Measurements from ENCODE around the gene ZMPSTE24.
"Not testable (repeated sequence)": the region's sequence is repeated elsewhere in the genome, so short reads cannot be mapped to it uniquely, and the experiment has no call there.

ZMPSTE24 gene

DNA sequence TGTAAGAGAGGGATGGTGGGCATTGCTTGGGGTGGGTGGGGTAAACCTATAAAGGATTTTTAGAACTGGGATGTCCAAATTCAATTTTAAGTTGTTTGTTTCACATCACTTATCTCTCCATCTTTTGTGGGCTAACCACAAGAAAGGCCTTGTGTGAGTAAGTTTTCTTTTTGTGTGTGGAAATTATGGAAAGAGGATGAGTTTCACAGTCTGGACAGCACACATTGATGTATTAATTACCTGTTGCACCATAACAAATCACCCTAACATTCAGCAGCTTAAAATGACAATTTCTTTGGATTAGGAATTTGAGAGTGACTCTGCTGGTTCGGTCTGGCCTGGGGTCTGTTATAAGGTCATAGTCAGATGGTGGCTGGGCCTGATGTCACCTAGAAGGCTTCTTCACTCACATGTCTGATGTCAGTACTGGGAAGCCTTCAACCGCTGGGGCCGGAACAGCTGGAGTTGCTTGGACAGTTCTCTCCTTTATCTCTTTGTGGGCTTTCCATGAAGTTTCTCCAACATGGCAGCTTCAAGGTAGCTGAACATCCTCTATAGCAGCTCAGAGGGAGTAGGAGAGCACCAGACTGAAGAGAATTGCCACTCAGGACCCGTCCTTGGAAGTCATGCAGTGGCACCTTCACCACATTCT lies 61.1 kb downstream of the ZMPSTE24 start:
- DNase-seq, result no peak

DNA sequence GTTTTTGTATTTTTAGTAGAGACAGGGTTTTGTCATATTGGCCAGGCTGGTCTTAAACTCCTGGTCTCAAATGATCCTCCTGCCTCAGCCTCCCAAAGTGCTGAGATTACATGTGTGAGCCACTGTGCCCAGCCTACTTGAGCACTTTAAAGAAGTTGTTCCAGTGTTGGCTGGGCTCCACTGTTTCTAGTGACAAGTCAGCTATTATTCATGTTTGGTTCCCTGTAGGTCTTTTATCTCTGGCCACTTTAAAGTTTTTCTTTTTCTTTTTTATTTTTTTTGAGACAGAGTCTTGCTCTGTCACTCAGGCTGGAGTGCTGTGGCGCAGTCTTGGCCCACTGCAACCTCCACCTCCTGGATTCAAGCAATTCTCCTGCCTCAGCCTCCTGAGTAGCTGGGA lies 73.4 kb downstream of the ZMPSTE24 start:
- not testable (repeated sequence) for DNase-seq

DNA sequence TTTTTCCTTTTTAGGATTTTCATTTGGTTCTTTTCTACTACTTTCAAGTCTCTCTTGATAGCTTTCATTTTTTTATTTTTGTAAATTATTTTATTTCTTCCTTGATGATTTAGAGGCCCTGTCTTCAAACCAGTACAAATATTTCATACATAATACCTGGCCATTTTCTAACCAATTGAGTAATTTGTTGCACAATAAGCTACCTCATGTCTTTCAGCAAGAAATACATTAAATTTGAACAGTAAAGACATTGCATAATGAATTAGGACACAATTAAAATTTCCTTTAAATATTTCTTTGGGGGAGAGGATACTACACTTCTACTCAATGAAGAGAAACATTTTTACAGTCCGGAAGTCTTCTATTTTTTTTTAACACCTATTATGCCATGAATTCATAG lies 74.7 kb downstream of the ZMPSTE24 start:
- DNase-seq, result no peak

DNA sequence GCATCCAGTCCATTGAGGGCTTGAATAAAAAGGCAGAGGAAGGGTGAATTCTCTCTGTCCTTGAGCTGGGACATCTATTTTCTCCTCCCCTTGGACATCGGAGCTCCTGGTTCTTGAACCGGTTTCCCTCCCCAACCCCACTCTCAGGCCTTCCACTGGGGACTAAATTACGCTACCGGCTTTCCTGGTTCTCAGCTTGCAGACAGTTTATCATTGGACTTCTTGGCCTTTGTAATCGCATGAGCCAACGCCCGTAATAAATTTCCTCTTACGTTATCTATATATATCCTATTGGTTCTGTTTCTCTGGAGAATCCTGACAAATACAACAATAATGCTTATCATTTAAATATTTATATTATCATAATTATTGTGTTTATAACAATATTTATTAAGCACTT lies 79.4 kb downstream of the ZMPSTE24 start:
- DNase-seq, result no peak

DNA sequence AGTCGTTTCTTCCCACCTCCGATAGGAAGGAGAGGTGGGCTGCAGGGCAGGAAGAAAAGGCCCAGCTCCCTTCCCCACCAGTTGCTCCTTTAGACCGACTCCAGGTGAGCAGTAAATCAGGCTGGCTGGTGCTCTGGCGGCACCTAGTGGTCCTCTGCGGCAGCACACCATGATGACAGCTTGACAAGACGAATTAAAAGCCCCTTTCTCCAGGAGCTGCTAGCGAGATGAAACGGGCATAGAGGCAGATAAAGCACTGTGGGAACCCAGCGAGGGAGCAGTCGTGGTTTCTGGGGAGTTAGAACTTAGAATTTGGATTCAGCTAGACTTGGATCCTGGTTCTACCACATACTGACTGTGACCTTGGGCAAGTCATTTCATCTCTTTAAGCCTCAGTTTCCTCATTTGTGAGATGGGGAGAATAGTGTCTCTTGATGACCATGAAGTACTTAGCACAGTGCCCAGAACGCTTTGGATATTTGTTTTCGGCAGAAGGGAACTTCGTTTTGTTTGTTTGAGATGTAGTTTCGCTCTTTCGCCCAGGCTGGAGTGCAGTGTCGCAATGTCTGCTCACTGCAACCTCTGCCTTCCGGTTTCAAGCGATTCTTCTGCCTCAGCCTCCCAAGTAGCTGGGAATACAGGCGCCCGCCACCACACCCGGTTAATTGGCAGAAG lies 80.8 kb downstream of the ZMPSTE24 start:
- peak; percentile 83 to 84 for DNase-seq

DNA sequence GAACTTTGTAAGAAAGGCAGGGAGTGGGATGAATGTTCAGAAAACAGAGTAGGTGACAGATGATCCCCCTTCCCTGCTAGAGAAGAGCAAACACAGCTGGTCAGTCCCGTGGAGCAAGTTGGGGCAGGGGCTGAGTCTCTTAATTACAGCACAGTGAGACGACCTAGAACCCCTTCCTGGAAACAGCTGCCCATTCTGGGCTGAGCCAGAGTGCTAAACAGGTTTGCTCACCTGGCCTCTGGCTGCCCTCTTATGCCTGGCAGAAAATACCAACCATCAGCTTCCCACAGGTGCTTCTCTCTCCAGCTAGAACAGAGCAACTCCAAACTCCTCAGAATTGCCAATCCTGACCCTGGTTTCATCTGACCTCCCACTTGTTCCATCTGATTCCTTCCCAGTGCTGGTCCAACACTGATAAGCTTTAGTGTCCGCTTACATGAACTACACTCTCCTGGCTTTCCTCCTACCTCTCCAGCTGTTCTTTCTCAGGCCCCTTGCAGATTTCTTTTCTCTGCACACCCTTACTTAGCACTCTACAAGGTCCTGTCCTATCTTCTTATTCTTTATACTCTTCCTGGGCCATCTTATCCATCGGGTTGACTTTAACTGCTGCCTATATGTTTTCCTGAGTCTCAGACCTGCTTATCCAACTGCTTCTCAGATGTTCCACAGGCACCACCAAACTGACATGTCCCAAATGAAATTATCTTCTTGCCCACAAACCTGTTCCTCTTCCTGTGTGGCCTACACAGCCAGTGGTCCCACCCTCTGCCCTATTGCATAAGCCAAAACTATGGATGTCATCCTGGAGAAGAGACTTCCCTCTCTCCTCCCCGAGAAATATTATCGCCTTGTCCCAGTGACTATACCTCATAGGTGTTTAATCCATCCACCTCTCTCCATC lies 81.6 kb downstream of the ZMPSTE24 start:
- peak; percentile 77 to 82 for DNase-seq

DNA sequence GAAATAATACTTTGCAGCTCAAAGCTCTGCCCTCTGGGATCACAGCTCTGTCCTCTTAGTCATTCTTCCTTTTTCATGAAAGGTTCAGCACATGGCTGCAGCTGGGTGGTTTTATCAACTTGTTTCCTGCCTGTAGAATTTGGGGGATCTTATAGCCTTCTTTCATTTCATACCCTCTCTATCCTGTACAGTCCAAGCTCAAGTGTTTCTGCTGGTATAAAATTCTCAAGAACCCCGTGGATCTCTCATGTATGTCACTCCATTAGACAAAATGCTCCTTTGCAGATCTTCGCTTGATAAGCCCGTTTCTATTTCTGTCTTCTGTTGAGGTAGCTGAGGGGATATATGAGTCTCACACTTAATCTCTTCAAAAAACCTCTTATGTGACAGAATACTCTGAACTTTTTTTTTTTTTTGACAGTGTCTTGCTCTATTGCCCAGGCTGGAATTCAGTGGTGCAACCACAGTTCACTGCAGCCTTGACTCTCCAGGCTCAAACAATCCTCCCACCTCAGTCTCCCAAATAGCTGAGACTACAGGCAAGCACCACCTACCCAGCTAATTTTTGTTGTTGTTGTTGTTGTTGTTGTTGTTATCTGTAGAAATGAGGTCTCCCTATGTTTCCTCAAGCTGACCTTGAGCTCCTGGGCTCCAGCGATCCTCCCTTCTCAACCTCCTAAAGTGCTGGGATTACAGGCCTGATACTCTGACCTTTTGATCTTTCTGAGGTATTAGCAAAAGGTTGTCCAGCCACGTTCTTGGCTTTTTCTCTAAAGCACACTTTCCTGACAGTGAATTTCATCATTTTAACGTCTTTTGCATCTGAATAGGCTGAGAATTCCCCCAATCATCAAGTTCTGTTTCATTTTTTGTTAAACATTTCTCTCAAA lies 83.7 kb downstream of the ZMPSTE24 start:
- peak; percentile 42 to 82 for DNase-seq

DNA sequence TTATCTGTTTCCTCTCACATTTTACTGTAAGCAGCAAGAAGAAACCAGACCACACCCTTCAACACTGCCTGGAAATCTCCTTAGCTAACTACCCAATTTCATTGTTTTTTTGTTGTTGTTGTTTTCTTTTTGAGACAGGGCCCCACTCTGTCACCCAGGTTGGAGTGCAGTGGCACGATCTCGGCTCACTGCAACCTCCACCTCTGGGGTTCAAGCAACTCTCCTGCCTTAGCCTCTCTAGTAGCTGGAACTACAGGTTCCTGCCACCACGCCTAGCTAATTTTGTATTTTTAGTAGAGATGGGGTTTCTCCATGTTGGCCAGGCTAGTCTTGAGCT lies 84.3 kb downstream of the ZMPSTE24 start:
- DNase-seq, result not testable (repeated sequence)
